Heart right ventricle (tissue), 16 donors: ENCODE results near the gene LRRC72. TPM values are rescaled to one million over a fixed set of nuclear protein-coding genes. Genes with fewer than 3 reads are reported as not detected.
"Not testable (repeated sequence)": the region's sequence is repeated elsewhere in the genome, so short reads cannot be mapped to it uniquely, and the experiment has no call there.

ENCODE experiments used
- ATAC-seq, 8 donors: fragments of 200-7000 bp; cut with Tn5 transposase; one replicate each; pipeline ENCODE4 v1.9.1; 2020; ENCODE audit warnings: mild to moderate bottlenecking in 8 of 8, moderate library complexity in 8 of 8, moderate number of reproducible peaks in 1 of 8
- DNase-seq, 2 donors: peaks; one replicate each; pipeline ENCODE4 v3.0.0-alpha.2; 2020
- H3K27ac ChIP-seq, 10 donors: fragments of 200-600 bp; sonication (generic) in 2 of 10; one replicate each; pipeline versions ENCODE4 v1.5.0 to v1.8.0; 2020 to 2022; ENCODE audit warnings: mild to moderate bottlenecking in 3 of 10
- H3K27me3 ChIP-seq, 7 donors: fragments of 200-600 bp; one replicate each; pipeline ENCODE4 v1.8.0; 2021 to 2022; ENCODE audit warnings: mild to moderate bottlenecking in 2 of 7
- H3K36me3 ChIP-seq, 9 donors: fragments of 200-600 bp; sonication (generic) in 1 of 9; one replicate each; pipeline versions ENCODE4 v1.5.0 to v1.8.0; 2020 to 2022; ENCODE audit warnings: mild to moderate bottlenecking in 2 of 9
- H3K4me1 ChIP-seq, 9 donors: fragments of 200-600 bp; sonication (generic) in 1 of 9; one replicate each; pipeline versions ENCODE4 v1.5.0 to v1.8.0; 2020 to 2022; ENCODE audit warnings: mild to moderate bottlenecking in 4 of 9
- H3K4me3 ChIP-seq, 10 donors: fragments of 200-600 bp; sonication (generic) in 2 of 10; one replicate each; pipeline versions ENCODE4 v1.5.0 to v1.8.0; 2020 to 2022; ENCODE audit warnings: mild to moderate bottlenecking in 7 of 10, moderate library complexity in 2 of 10
- H3K9me3 ChIP-seq, 11 donors: fragments of 200-600 bp in 10 of 11; sonication (generic) in 2 of 11; one replicate each; pipeline versions ENCODE4 v1.5.0 to v1.8.0; 2013 to 2022; ENCODE audit warnings: mild to moderate bottlenecking in 2 of 11, control low read depth in 1 of 11, moderate library complexity in 1 of 11
- WGBS, 2 donors: extraction: QIAGEN DNeasy Blood & Tissue Kit; methylation state at CpG; one replicate each; pipeline ENCODE4 v1.1.7; 2013; ENCODE audit warnings: inconsistent platforms in 1 of 2; 5-methylcytosine and 5-hydroxymethylcytosine counted together
- intact Hi-C, 10 donors: fragments of 100-400 bp; cut with DNase I; formaldehyde crosslinking; loops; one replicate each; pipeline versions ENCODE4 v1.11.1 to v1.14.2; 2022
- polyA plus RNA-seq, 2 donors: library from polyadenylated mRNA; stranded (reverse); fragments of 200-250 nt; gene quantifications; one replicate each; pipeline ENCODE4 v1.2.3, GENCODE V29; 2013
- total RNA-seq, 10 donors: library from RNA; stranded (reverse); fragmentation: NEBNext Ultra II Directional in 3 of 10; extraction: Animal tissue kit (Norgen Biotek cat#: 25700) in 3 of 10; gene quantifications; one replicate each; pipeline versions ENCODE4 v1.2.1 to v1.2.4, GENCODE V29; 2021 to 2023
- TF ChIP-seq, protein P1 (sequence below), 9 donors: fragments of 200-600 bp; sonication (generic) in 2 of 9; IDR thresholded peaks; one replicate each; pipeline versions ENCODE4 v1.5.0 to v1.8.0; 2021 to 2022; ENCODE audit warnings: antibody characterized with exemption in 9 of 9, mild to moderate bottlenecking in 5 of 9, moderate library complexity in 1 of 9
- donor health status: Arrhythmogenic right ventricular cardiomyopathy.
- donor health status: ischemic (EF 13 %, LVEDD 7.1; RV severe dilation, severe dysfunction).
- donor health status: healthy with polysubstance abuse.
- donor health status: DM: no; HTN: yes; CAD: no.
- donor health status: DM: no; HTN: no; CAD: no.
- donor health status: ischemic (EF 25% LVEDD 6.9; RV normal size, moderate dysfunction).
- donor health status: ischemic (EF 25% LVEDD 5.7; RV mildly dilated, moderate dysfunction).
- donor health status: healthy.
- donor health status: DM: yes; HTN: yes; CAD: no.
- donor health status: Ischemic cardiomyopathy.
- donor health status: ischemic (EF 35%, LVEDD 5.7; RV mildly dilated, moderate dysfunction).
- donor health status: nonischemic (EF 11% LVEDD 7.7; RV severe dilation, severe dysfunction).
- donor health status: DM: yes; HTN: yes; CAD: no.
- donor health status: PGD.
- donor health status: ischemic (EF 29% LVEDD 5.4; RV normal size, mild dysfunction).
- donor health status: nonischemic (EF 23%, LVEDD 6.1; RV moderate dilation, normal function).

Gene LRRC72
- total and polyA plus RNA-seq, 12 donors, result not detected

DNA sequence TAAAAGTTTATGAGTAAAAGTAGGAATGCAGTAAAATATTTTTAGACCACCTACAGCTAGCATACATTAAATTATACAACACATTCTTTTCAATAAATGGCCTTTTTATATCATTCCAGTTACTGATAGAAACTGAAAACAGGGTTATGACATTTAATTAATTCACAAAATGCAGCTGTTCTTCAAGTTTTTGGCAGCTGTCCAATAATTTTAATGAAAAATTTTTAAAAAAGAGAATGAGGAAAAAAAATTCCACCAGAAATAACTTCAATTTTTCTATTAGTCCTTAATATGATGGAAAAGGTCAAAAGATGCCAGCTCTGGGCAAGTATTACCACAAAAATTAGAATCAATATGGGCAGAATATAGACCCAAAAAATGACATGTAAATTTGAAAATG, 11.9 kb upstream of the LRRC72 start:
- DNase-seq (no peak), ATAC-seq (no peak)
- H3K4me3 ChIP-seq, result no peak overlapping the region
- peaks cover 0 to 8% (median 0%) of the 10 kb centered on the region in 9 donors for H3K4me1 ChIP-seq
- intact Hi-C loops, result no loop called here
- no peaks in the 10 kb centered on the region for H3K36me3 ChIP-seq
- TF ChIP-seq, protein P1, sequence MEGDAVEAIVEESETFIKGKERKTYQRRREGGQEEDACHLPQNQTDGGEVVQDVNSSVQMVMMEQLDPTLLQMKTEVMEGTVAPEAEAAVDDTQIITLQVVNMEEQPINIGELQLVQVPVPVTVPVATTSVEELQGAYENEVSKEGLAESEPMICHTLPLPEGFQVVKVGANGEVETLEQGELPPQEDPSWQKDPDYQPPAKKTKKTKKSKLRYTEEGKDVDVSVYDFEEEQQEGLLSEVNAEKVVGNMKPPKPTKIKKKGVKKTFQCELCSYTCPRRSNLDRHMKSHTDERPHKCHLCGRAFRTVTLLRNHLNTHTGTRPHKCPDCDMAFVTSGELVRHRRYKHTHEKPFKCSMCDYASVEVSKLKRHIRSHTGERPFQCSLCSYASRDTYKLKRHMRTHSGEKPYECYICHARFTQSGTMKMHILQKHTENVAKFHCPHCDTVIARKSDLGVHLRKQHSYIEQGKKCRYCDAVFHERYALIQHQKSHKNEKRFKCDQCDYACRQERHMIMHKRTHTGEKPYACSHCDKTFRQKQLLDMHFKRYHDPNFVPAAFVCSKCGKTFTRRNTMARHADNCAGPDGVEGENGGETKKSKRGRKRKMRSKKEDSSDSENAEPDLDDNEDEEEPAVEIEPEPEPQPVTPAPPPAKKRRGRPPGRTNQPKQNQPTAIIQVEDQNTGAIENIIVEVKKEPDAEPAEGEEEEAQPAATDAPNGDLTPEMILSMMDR (IDR thresholded peaks at IDR 0.05), result no peak
- no peak overlapping the region for H3K27ac ChIP-seq
- H3K27me3 ChIP-seq, result no peaks in the 10 kb centered on the region
- H3K9me3 ChIP-seq, result peaks cover 0 to 10% (median 0%) of the 10 kb centered on the region in 11 donors

DNA sequence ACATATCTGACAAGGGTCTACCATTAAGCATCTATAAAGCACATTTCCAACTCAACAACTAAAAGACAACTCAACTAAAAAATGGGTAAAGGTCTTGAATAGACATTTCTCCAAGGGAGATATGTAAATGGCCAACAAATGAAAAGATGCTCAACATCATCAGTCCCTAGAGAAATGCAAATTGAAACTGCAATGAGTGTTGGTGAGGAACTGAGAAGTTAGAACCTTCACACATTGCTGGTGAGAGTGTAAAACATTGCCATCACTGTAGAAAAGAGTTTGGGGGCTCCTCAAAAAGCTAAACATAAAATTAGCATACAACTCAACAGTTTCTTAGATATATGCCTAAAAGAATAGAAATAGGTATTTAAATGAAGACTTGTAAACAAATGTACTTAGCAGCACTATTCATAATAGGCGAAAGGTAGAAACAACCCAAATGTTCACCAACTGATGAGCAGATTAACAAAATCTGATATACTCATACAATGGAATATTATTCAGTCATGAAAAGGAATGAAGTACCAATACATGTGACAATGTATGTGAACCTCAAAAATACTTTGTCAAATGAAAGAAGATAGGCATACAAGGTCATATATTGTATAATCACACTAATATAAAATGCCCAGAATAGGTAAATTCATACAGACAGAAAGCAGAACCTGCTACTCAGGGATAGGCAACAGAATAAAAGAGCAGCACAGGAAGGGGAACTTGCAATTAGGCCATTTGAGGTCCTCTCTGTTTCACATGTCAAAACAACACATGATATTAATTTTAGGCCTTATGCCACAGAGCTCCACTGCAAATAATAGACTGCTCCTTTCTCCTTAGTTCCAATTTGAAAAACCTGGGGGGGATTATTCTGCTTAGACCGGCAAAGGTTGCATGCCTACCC, 10.6 kb upstream of the LRRC72 start:
- TF ChIP-seq, protein P1 (IDR thresholded peaks at IDR 0.05), result no peak
- DNase-seq, result no peak
- Histone ChIP-seq H3K4me3 (no peak overlapping the region), H3K36me3 (no peaks in the 10 kb centered on the region), H3K27me3 (no peaks in the 10 kb centered on the region), H3K9me3 (peaks cover 0 to 15% (median 0%) of the 10 kb centered on the region in 11 donors), H3K4me1 (peaks cover 0 to 8% (median 0%) of the 10 kb centered on the region in 9 donors), H3K27ac (no peak overlapping the region)
- ATAC-seq, result no peak
- intact Hi-C loops, result no loop called here
- WGBS, 2 donors, result 97 to 98% methylated on average over 2 of the region's 2 CpGs

DNA sequence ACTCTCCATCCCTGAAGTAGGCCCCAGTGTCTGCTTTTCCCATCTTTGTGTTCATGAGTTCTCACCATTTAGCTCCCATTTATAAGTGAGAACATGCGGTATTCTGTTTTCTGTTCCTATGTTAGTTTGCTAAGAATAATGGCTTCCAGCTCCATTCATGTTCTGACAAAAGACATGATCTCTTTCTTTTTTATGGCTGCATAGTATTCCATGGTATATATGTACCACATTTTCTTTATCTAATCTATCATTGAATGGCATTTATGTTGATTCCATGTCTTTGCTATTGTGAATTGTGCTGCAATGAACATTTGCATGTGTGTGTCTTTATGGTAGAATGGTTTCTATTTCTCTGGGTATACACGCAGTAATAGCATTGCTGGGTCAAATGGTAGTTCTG, 6.6 kb upstream of the LRRC72 start:
- H3K27ac ChIP-seq, H3K4me1 ChIP-seq, intact Hi-C loops, DNase-seq, H3K4me3 ChIP-seq, H3K27me3 ChIP-seq, H3K36me3 ChIP-seq, ATAC-seq: not testable (repeated sequence)
- peaks cover 0 to 15% (median 0%) of the 10 kb centered on the region in 11 donors for H3K9me3 ChIP-seq
- 94 to 100% methylated on average over 2 of the region's 2 CpGs for WGBS, 2 donors

DNA sequence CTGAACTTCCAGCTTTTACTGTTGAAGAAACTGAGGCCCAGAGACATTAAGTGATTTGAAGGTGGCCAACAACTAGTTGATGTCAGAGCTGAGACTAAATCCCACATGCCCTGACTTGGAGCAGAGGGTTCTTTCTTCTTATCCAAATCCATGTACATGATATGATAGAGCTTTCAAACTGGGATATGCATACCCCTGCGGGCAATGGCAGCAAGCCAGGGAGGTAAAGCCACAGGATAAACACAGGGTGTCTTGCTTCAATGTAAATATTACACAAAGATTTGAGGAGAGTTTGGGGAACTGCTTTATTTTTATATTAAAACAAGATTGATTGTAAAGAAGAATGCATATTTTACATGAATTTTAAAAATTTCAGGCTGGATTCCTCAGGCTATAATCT, 2.3 kb upstream of the LRRC72 start:
- DNase-seq (no peak), ATAC-seq (no peak)
- 21 to 25% methylated on average over 1 of the region's 1 CpG for WGBS, 2 donors
- H3K4me3 ChIP-seq, result no peak overlapping the region
- peaks cover 0 to 9% (median 0%) of the 10 kb centered on the region in 11 donors for H3K9me3 ChIP-seq
- H3K27ac ChIP-seq, result no peak overlapping the region
- no peaks in the 10 kb centered on the region for H3K27me3 ChIP-seq
- TF ChIP-seq, protein P1 (IDR thresholded peaks at IDR 0.05), result no peak
- no peaks in the 10 kb centered on the region for H3K36me3 ChIP-seq
- no peaks in the 10 kb centered on the region for H3K4me1 ChIP-seq
- intact Hi-C loops, result no loop called here

DNA sequence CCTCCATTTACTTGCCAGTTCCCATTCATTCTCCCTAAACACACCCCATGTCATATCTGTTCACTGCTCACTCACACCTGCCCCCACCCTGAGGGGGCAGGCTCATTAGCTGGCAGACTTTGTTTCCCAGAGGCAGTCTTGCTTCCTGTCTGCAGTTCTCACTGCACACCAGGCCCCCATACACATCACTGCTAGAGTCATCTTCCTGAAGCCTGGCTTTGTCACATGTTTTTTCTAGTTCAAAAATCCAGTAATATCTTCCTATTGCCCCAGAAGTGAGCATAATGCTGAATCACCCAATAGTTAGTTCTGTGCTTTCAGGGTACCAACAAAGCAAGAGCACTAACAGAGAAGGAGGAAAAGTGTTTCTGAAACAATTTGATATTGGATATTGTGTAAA, 1.9 kb downstream of the LRRC72 start:
- Histone ChIP-seq H3K4me3 (no peak overlapping the region), H3K36me3 (no peaks in the 10 kb centered on the region), H3K27me3 (no peaks in the 10 kb centered on the region), H3K27ac (no peak overlapping the region), H3K4me1 (no peaks in the 10 kb centered on the region), H3K9me3 (no peaks in the 10 kb centered on the region)
- no peak for DNase-seq
- TF ChIP-seq, protein P1 (IDR thresholded peaks at IDR 0.05), result no peak
- intact Hi-C loops, result no loop called here
- ATAC-seq, result no peak
